Liver (tissue), 9 donors: ENCODE results near the gene U2AF2. TPM values are rescaled to one million over a fixed set of nuclear protein-coding genes. Genes with fewer than 3 reads are reported as not detected.

Experiments
- DNase-seq: peaks from one replicate; pipeline ENCODE4 v3.0.0-alpha.2; 2017; ENCODE audit warnings: low spot score
- H3K27ac ChIP-seq, 2 donors: one replicate each; pipeline ENCODE4 v1.7.0; 2013; ENCODE audit warnings: inconsistent platforms in 2 of 2, low read length in 2 of 2, control low read depth in 1 of 2, low read depth in 1 of 2, mild to moderate bottlenecking in 1 of 2
- H3K27me3 ChIP-seq, 4 donors: one replicate each; pipeline versions ENCODE4 v1.6.1 to v1.7.0; 2013; ENCODE audit warnings: low read length in 3 of 4, inconsistent platforms in 1 of 4, mild to moderate bottlenecking in 1 of 4, moderate library complexity in 1 of 4; ENCODE audit not compliant: control insufficient read depth in 4 of 4, insufficient read depth in 4 of 4
- H3K36me3 ChIP-seq, 4 donors: one replicate each; pipeline versions ENCODE4 v1.6.1 to v1.7.0; 2013; ENCODE audit warnings: low read length in 3 of 4, mild to moderate bottlenecking in 3 of 4, low read depth in 1 of 4, moderate library complexity in 1 of 4; ENCODE audit not compliant: control insufficient read depth in 4 of 4, insufficient read depth in 3 of 4
- H3K4me1 ChIP-seq, 4 donors: one replicate each; pipeline versions ENCODE4 v1.6.1 to v1.7.0; 2013; ENCODE audit warnings: low read length in 3 of 4, mild to moderate bottlenecking in 3 of 4, moderate library complexity in 1 of 4; ENCODE audit not compliant: control insufficient read depth in 4 of 4, insufficient read depth in 4 of 4
- H3K4me3 ChIP-seq, 3 donors: one replicate each; pipeline versions ENCODE4 v1.6.1 to v1.7.0; 2013; ENCODE audit warnings: low read length in 3 of 3, control low read depth in 1 of 3, low read depth in 1 of 3, mild to moderate bottlenecking in 1 of 3
- H3K9ac ChIP-seq, 2 donors: one replicate each; pipeline ENCODE4 v1.7.0; 2013; ENCODE audit warnings: low read length in 2 of 2, mild to moderate bottlenecking in 2 of 2, moderate library complexity in 2 of 2, control low read depth in 1 of 2, low read depth in 1 of 2
- H3K9me3 ChIP-seq, 4 donors: one replicate each; pipeline versions ENCODE4 v1.6.1 to v1.7.0; 2013; ENCODE audit warnings: low read length in 3 of 4; ENCODE audit not compliant: control insufficient read depth in 4 of 4
- ATF3 ChIP-seq: IDR thresholded peaks from 2 replicates; pipeline ENCODE4 v1.6.1; 2016; ENCODE audit warnings: antibody characterized with exemption
- CTCF ChIP-seq: fragments of 150-350 bp; IDR thresholded peaks from 2 replicates; pipeline ENCODE4 v1.5.1; 2017; ENCODE audit warnings: improper control_type of control experiment, low read depth, low read length; ENCODE audit not compliant: missing input control
- EGR1 ChIP-seq, 2 donors: IDR thresholded peaks; 2 replicates each; pipeline ENCODE4 v1.6.1; 2016 to 2018; ENCODE audit warnings: antibody characterized with exemption in 2 of 2, low read depth in 2 of 2
- FOXA1 ChIP-seq: IDR thresholded peaks from 2 replicates; pipeline ENCODE4 v1.6.1; 2016; ENCODE audit warnings: antibody characterized with exemption
- FOXA2 ChIP-seq: IDR thresholded peaks from 2 replicates; pipeline ENCODE4 v1.6.1; 2016; ENCODE audit warnings: antibody characterized with exemption
- GABPA ChIP-seq, 2 donors: IDR thresholded peaks in 1 of 2; conservative IDR thresholded peaks in 1 of 2; 2 replicates each; pipeline ENCODE4 v1.6.1; 2016; ENCODE audit warnings: antibody characterized with exemption in 2 of 2, mild to moderate bottlenecking in 1 of 2, moderate library complexity in 1 of 2
- HNF4A ChIP-seq, 2 donors: conservative IDR thresholded peaks; 2 replicates each; pipeline ENCODE4 v1.6.1; 2016; ENCODE audit warnings: antibody characterized with exemption in 2 of 2, mild to moderate bottlenecking in 2 of 2
- HNF4G ChIP-seq: IDR thresholded peaks from 2 replicates; pipeline ENCODE4 v1.6.1; 2016; ENCODE audit warnings: antibody characterized with exemption
- JUND ChIP-seq, 2 donors: IDR thresholded peaks; 2 replicates each; pipeline ENCODE4 v1.6.1; 2016; ENCODE audit warnings: antibody characterized with exemption in 2 of 2
- MAX ChIP-seq: IDR thresholded peaks from 2 replicates; pipeline ENCODE4 v1.6.1; 2016; ENCODE audit warnings: antibody characterized with exemption
- NR2F2 ChIP-seq: IDR thresholded peaks from 2 replicates; pipeline ENCODE4 v1.6.1; 2016; ENCODE audit warnings: antibody characterized with exemption
- RAD21 ChIP-seq, 2 donors: IDR thresholded peaks; 2 replicates each; pipeline ENCODE4 v1.6.1; 2016; ENCODE audit warnings: antibody characterized with exemption in 2 of 2, mild to moderate bottlenecking in 2 of 2
- REST ChIP-seq: IDR thresholded peaks from 2 replicates; pipeline ENCODE4 v1.6.1; 2016; ENCODE audit warnings: antibody characterized with exemption, mild to moderate bottlenecking
- RXRA ChIP-seq, 2 donors: IDR thresholded peaks; 2 replicates each; pipeline ENCODE4 v1.6.1; 2017 to 2018; ENCODE audit warnings: antibody characterized with exemption in 2 of 2, mild to moderate bottlenecking in 1 of 2
- SP1 ChIP-seq: IDR thresholded peaks from 2 replicates; pipeline ENCODE4 v1.6.1; 2018; ENCODE audit warnings: antibody characterized with exemption, mild to moderate bottlenecking
- TAF1 ChIP-seq: conservative IDR thresholded peaks from 2 replicates; pipeline ENCODE4 v1.6.1; 2016; ENCODE audit warnings: antibody characterized with exemption, mild to moderate bottlenecking
- YY1 ChIP-seq: IDR thresholded peaks from 2 replicates; pipeline ENCODE4 v1.6.1; 2016; ENCODE audit warnings: antibody characterized with exemption, mild to moderate bottlenecking
- ZBTB33 ChIP-seq: IDR thresholded peaks from 2 replicates; pipeline ENCODE4 v1.6.1; 2016; ENCODE audit warnings: antibody characterized with exemption
- WGBS: extraction: QIAGEN DNeasy Blood & Tissue Kit; methylation state at CpG from one replicate; pipeline ENCODE4 v1.1.7; 2013; 5-methylcytosine and 5-hydroxymethylcytosine counted together
- polyA plus RNA-seq, 2 donors: library from polyadenylated mRNA; stranded (reverse) in 1 of 2; unstranded in 1 of 2; fragments of 200-250 nt in 1 of 2; fragments of >200 nt in 1 of 2; fragmentation: Nextera tagmentation in 1 of 2; extraction: Ambion mirVana in 1 of 2; gene quantifications; one replicate each; pipeline versions ENCODE4 v1.2.1 to v1.2.3, GENCODE V29; 2013 to 2015
- total RNA-seq, 2 donors: library from RNA; depleted of rRNA; stranded (reverse); fragments of >200 nt; gene quantifications; one replicate each; pipeline ENCODE4 v1.2.3, GENCODE V29; 2014
- donor health status: healthy.
- donor health status: healthy.
- donor health status: healthy.
- donor health status: healthy.
- donor health status: healthy.

U2AF2 gene
- total and polyA plus RNA-seq, 4 donors, result 8.6 to 66.6 (median 51.2) TPM

- Histone ChIP-seq H3K4me3 (no peak overlapping the region), H3K36me3 (peaks cover 0 to 20% (median 15%) of the 10 kb centered on the region in 4 donors), H3K27me3 (no peaks in the 10 kb centered on the region), H3K9ac (no peak overlapping the region), H3K27ac (no peak overlapping the region), H3K9me3 (no peaks in the 10 kb centered on the region), H3K4me1 (no peaks in the 10 kb centered on the region)
- no peak for TF ChIP-seq REST
- TF ChIP-seq GABPA (IDR thresholded peaks at IDR 0.05 in 1 of 2, conservative IDR thresholded peaks at IDR 0.05 in 1 of 2), result no peak
- no peak for TF ChIP-seq RAD21 (IDR thresholded peaks at IDR 0.05)
- no peak for TF ChIP-seq SP1
- TF ChIP-seq CTCF, result no peak
- TF ChIP-seq FOXA2, result no peak
- TF ChIP-seq MAX, result no peak
- TF ChIP-seq EGR1 (IDR thresholded peaks at IDR 0.05; ENCODE audit: low read depth in 2 of 2), result no peak
- no peak for TF ChIP-seq ATF3
- no peak for TF ChIP-seq HNF4A (conservative IDR thresholded peaks at IDR 0.05)
- TF ChIP-seq HNF4G, result no peak
- TF ChIP-seq ZBTB33, result no peak
- TF ChIP-seq FOXA1, result no peak
- TF ChIP-seq NR2F2, result no peak
- TF ChIP-seq TAF1, result no peak
- no peak for DNase-seq
- WGBS, result 86% methylated on average over 7 of the region's 7 CpGs
Observed at GRCh38 chr19:55618426-55618825, 36.4 kb upstream of the U2AF2 start.

GRCh38 chr19:55619286-55619685 is 35.5 kb upstream of the U2AF2 start:
- TF ChIP-seq JUND (IDR thresholded peaks at IDR 0.05) (no peak), EGR1 (IDR thresholded peaks at IDR 0.05; ENCODE audit: low read depth in 2 of 2) (no peak), ZBTB33 (no peak), MAX (no peak), CTCF (no peak), YY1 (no peak), HNF4A (conservative IDR thresholded peaks at IDR 0.05) (no peak), RXRA (IDR thresholded peaks at IDR 0.05) (no peak), TAF1 (no peak), RAD21 (IDR thresholded peaks at IDR 0.05) (no peak), FOXA1 (no peak), FOXA2 (no peak)
- WGBS, result 72% methylated on average over 3 of the region's 3 CpGs
- no peak overlapping the region for H3K9ac ChIP-seq
- H3K4me1 ChIP-seq, result peaks cover 0 to 5% (median 1%) of the 10 kb centered on the region in 4 donors
- no peak for DNase-seq
- peaks cover 0 to 20% (median 15%) of the 10 kb centered on the region in 4 donors for H3K36me3 ChIP-seq
- no peaks in the 10 kb centered on the region for H3K27me3 ChIP-seq
- no peaks in the 10 kb centered on the region for H3K9me3 ChIP-seq
- no peak overlapping the region for H3K27ac ChIP-seq
- no peak overlapping the region for H3K4me3 ChIP-seq
